WTC11 (cell line): ENCODE measurements around the gene GOLGA2. TPM values are rescaled to one million over a fixed set of nuclear protein-coding genes. Genes with fewer than 3 reads are reported as not detected.

ENCODE experiments used
- ATAC-seq: fragments of 200-7000 bp; cut with Tn5 transposase; 2 replicates; pipeline ENCODE4 v1.10.0; 2021; ENCODE audit warnings: mild to moderate bottlenecking, moderate library complexity
- CTCF ChIA-PET: fragments of 300-600 bp; sonication (Branson Sonifier 250); formaldehyde crosslinking; loops from one replicate; lab custom pipeline; 2021; ENCODE audit warnings: antibody characterized with exemption; lab: Charles Lee
- POLR2A ChIA-PET: fragments of 350-600 bp; sonication (Branson Sonifier 250); formaldehyde crosslinking; loops from one replicate; lab custom pipeline; 2021; ENCODE audit warnings: antibody characterized with exemption; lab: Charles Lee
- DNase-seq: peaks from one replicate; pipeline ENCODE4 v3.0.0; 2021; ENCODE audit warnings: low spot score
- H3K27ac Mint-ChIP-seq: 2 replicates; pipeline ENCODE4 v1.8.0; 2021; ENCODE audit warnings: mixed read lengths
- H3K27me3 Mint-ChIP-seq: 2 replicates; pipeline ENCODE4 v1.8.0; 2021; ENCODE audit warnings: low read depth, mild to moderate bottlenecking, moderate library complexity, mixed read lengths
- H3K36me3 Mint-ChIP-seq: 2 replicates; pipeline ENCODE4 v1.8.0; 2021; ENCODE audit warnings: mixed read lengths
- H3K4me1 Mint-ChIP-seq: 2 replicates; pipeline ENCODE4 v1.8.0; 2022; ENCODE audit warnings: mixed read lengths
- H3K4me3 Mint-ChIP-seq: 2 replicates; pipeline ENCODE4 v1.8.0; 2021; ENCODE audit warnings: mild to moderate bottlenecking, moderate library complexity, mixed read lengths
- H3K9me3 Mint-ChIP-seq: 2 replicates; pipeline ENCODE4 v1.8.0; 2021; ENCODE audit warnings: mixed read lengths
- AFF4 ChIP-seq: sonication (generic); formaldehyde crosslinking; IDR thresholded peaks from 2 replicates; pipeline ENCODE4 v1.8.1; 2023; ENCODE audit warnings: mild to moderate bottlenecking, missing genetic modification reagents, borderline replicate concordance
- CDX4 ChIP-seq: fragments of 250-450 bp; sonication (Bioruptor Pico); IDR thresholded peaks from 2 replicates; pipeline ENCODE4 v1.9.0; 2021; ENCODE audit warnings: moderate library complexity, mild to moderate bottlenecking, inconsistent platforms, borderline replicate concordance
- E2F5 ChIP-seq: sonication (generic); formaldehyde crosslinking; IDR thresholded peaks from 2 replicates; pipeline ENCODE4 v1.8.1; 2022; ENCODE audit warnings: mild to moderate bottlenecking, moderate library complexity, missing genetic modification reagents
- EMX1 ChIP-seq: fragments of 250-450 bp; sonication (Bioruptor Pico); IDR thresholded peaks from 2 replicates; pipeline ENCODE4 v1.8.0; 2021; ENCODE audit warnings: mild to moderate bottlenecking
- FOXJ3 ChIP-seq: sonication (generic); formaldehyde crosslinking; IDR thresholded peaks from 2 replicates; pipeline ENCODE4 v1.9.0; 2021; ENCODE audit warnings: missing genetic modification reagents, mild to moderate bottlenecking, borderline replicate concordance
- MAX ChIP-seq: sonication (generic); formaldehyde crosslinking; IDR thresholded peaks from 2 replicates; pipeline ENCODE4 v1.8.0; 2022; ENCODE audit warnings: mild to moderate bottlenecking, missing genetic modification reagents
- MXD4 ChIP-seq: fragments of 250-450 bp; sonication (Bioruptor Pico); IDR thresholded peaks from 2 replicates; pipeline ENCODE4 v1.8.0; 2021; ENCODE audit warnings: mild to moderate bottlenecking, moderate library complexity, borderline replicate concordance
- RORB ChIP-seq: fragments of 250-450 bp; sonication (Bioruptor Pico); IDR thresholded peaks from 2 replicates; pipeline ENCODE4 v1.9.0; 2021; ENCODE audit warnings: mild to moderate bottlenecking
- STAT6 ChIP-seq: sonication (generic); formaldehyde crosslinking; conservative IDR thresholded peaks from 2 replicates; pipeline ENCODE4 v1.8.1; 2023; ENCODE audit warnings: mild to moderate bottlenecking, low read depth, missing genetic modification reagents, moderate library complexity
- TCF7 ChIP-seq: sonication (generic); formaldehyde crosslinking; IDR thresholded peaks from 2 replicates; pipeline ENCODE4 v1.8.0; 2022; ENCODE audit warnings: mild to moderate bottlenecking, low read depth, missing genetic modification reagents, moderate library complexity
- TP53 ChIP-seq: sonication (generic); formaldehyde crosslinking; IDR thresholded peaks from 2 replicates; pipeline ENCODE4 v1.8.1; 2023; ENCODE audit warnings: mild to moderate bottlenecking, missing genetic modification reagents
- ZBTB21 ChIP-seq: sonication (generic); formaldehyde crosslinking; IDR thresholded peaks from 2 replicates; pipeline ENCODE4 v1.8.1; 2023; ENCODE audit warnings: mild to moderate bottlenecking, missing genetic modification reagents, borderline replicate concordance
- ZSCAN18 ChIP-seq: fragments of 250-450 bp; sonication (Bioruptor Pico); IDR thresholded peaks from 2 replicates; pipeline ENCODE4 v2.1.2; 2022; ENCODE audit warnings: mild to moderate bottlenecking, moderate library complexity
- total RNA-seq: library from RNA; stranded (reverse); gene quantifications from 3 replicates; pipeline ENCODE4 v1.2.3, GENCODE V29; 2021
- TF ChIP-seq, protein P1 (sequence below): sonication (generic); formaldehyde crosslinking; IDR thresholded peaks from 2 replicates; pipeline ENCODE4 v1.8.0; 2022; ENCODE audit warnings: mild to moderate bottlenecking, missing genetic modification reagents
- TF ChIP-seq, protein P2 (sequence below): sonication (generic); formaldehyde crosslinking; IDR thresholded peaks from 2 replicates; pipeline ENCODE4 v1.8.0; 2023; ENCODE audit warnings: missing genetic modification reagents, mild to moderate bottlenecking, borderline replicate concordance
- TF ChIP-seq, protein P3 (sequence below): sonication (generic); formaldehyde crosslinking; IDR thresholded peaks from 2 replicates; pipeline ENCODE4 v1.8.1; 2023; ENCODE audit warnings: mild to moderate bottlenecking, missing genetic modification reagents, moderate library complexity

Gene GOLGA2
- total RNA-seq, 1 experiment from 2014 or later, result 66.3 TPM

DNA sequence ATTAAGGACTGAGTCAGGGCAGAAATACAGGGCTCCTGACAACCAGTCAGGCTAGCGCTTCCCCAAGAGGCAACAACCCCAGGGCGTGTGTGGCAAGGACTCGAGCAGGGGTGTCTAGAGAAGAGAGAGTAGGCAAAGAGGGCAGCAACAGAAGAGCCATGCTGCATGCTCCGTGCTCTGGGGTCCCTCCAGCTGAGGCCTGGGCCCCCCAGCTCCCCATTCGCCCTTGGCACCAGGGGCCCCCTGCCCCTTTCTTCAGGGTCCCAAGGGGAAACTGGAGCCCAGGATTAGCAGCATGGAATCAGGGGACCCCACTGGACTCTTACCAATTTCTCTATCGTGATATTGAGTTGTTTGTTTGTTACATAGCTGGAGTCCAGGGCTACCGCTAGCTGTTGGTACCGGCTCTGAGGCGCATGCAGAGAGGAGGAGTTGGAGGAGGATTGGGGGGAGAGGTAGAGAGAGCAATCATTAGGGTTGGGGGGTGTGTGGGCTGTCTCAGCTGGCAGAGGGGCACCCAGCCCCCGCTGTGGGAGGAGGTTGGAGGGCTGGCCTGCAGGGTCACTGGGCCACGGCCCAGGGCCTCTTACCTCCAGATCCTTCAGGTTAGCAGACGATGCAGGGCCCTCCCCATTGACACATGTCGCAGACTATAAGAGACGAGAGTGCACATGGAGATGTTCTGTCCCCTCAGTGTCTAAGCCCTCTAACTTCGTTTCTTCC is 8.8 kb downstream of the GOLGA2 start:
- CTCF ChIA-PET, result no interaction called here
- Mint-ChIP-seq H3K27ac (no peak overlapping the region), H3K4me3 (no peak overlapping the region), H3K4me1 (no peaks in the 10 kb centered on the region), H3K9me3 (no peaks in the 10 kb centered on the region), H3K27me3 (no peaks in the 10 kb centered on the region), H3K36me3 (peaks cover 29% of the 10 kb centered on the region)
- POLR2A ChIA-PET, result no interaction called here
- TF ChIP-seq, protein P1, sequence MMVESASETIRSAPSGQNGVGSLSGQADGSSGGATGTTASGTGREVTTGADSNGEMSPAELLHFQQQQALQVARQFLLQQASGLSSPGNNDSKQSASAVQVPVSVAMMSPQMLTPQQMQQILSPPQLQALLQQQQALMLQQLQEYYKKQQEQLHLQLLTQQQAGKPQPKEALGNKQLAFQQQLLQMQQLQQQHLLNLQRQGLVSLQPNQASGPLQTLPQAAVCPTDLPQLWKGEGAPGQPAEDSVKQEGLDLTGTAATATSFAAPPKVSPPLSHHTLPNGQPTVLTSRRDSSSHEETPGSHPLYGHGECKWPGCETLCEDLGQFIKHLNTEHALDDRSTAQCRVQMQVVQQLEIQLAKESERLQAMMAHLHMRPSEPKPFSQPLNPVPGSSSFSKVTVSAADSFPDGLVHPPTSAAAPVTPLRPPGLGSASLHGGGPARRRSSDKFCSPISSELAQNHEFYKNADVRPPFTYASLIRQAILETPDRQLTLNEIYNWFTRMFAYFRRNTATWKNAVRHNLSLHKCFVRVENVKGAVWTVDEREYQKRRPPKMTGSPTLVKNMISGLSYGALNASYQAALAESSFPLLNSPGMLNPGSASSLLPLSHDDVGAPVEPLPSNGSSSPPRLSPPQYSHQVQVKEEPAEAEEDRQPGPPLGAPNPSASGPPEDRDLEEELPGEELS (CRISPR knock-in tag), result no peak
- TF ChIP-seq EMX1 (CRISPR knock-in tag) (no peak), FOXJ3 (CRISPR knock-in tag) (no peak), MXD4 (CRISPR knock-in tag) (no peak), ZBTB21 (no peak), RORB (CRISPR knock-in tag) (no peak), ZSCAN18 (CRISPR knock-in tag) (no peak), STAT6 (CRISPR knock-in tag) (no peak), AFF4 (no peak)
- no peak for ATAC-seq
- DNase-seq, result no peak

DNA sequence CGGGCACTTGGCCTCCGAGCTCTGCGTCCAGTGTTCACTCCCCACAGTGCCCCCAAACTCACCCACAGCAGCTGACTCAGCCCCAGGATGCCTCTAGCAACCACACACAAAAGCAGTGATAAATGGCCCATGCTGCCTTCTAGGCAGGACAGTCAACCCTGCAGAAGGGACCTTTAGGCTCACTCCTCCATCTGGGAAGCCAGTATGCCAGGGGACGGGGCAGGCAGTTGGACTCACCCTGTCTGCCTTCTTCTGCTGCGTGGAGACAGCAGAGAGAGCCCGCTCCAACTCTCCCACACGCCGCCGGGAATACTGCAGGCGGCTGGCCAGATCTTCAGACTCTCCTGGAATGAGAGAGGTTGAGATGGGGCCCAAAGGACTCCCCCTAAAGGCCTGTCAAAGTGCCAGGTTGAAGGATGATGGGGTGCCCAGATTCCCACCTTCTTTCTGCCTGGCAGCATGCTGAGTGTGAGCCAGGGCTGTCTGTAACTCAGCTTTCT is 10.4 kb downstream of the GOLGA2 start:
- no peaks in the 10 kb centered on the region for H3K27me3 Mint-ChIP-seq
- no peak for DNase-seq
- H3K27ac Mint-ChIP-seq, result no peak overlapping the region
- CTCF ChIA-PET, result interaction anchor here (2.5 kb wide), 1 partner anchor 11 kb away, joined by 14 read pairs; no protein-coding TSS in a partner anchor
- H3K9me3 Mint-ChIP-seq, result no peaks in the 10 kb centered on the region
- peaks cover 39% of the 10 kb centered on the region for H3K36me3 Mint-ChIP-seq
- POLR2A ChIA-PET, result no interaction called here
- H3K4me1 Mint-ChIP-seq, result no peaks in the 10 kb centered on the region
- no peak for ATAC-seq
- H3K4me3 Mint-ChIP-seq, result no peak overlapping the region
- TF ChIP-seq, protein P2, sequence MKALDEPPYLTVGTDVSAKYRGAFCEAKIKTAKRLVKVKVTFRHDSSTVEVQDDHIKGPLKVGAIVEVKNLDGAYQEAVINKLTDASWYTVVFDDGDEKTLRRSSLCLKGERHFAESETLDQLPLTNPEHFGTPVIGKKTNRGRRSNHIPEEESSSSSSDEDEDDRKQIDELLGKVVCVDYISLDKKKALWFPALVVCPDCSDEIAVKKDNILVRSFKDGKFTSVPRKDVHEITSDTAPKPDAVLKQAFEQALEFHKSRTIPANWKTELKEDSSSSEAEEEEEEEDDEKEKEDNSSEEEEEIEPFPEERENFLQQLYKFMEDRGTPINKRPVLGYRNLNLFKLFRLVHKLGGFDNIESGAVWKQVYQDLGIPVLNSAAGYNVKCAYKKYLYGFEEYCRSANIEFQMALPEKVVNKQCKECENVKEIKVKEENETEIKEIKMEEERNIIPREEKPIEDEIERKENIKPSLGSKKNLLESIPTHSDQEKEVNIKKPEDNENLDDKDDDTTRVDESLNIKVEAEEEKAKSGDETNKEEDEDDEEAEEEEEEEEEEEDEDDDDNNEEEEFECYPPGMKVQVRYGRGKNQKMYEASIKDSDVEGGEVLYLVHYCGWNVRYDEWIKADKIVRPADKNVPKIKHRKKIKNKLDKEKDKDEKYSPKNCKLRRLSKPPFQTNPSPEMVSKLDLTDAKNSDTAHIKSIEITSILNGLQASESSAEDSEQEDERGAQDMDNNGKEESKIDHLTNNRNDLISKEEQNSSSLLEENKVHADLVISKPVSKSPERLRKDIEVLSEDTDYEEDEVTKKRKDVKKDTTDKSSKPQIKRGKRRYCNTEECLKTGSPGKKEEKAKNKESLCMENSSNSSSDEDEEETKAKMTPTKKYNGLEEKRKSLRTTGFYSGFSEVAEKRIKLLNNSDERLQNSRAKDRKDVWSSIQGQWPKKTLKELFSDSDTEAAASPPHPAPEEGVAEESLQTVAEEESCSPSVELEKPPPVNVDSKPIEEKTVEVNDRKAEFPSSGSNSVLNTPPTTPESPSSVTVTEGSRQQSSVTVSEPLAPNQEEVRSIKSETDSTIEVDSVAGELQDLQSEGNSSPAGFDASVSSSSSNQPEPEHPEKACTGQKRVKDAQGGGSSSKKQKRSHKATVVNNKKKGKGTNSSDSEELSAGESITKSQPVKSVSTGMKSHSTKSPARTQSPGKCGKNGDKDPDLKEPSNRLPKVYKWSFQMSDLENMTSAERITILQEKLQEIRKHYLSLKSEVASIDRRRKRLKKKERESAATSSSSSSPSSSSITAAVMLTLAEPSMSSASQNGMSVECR, result no peak
- no peak for TF ChIP-seq TCF7
- TF ChIP-seq, protein P3, sequence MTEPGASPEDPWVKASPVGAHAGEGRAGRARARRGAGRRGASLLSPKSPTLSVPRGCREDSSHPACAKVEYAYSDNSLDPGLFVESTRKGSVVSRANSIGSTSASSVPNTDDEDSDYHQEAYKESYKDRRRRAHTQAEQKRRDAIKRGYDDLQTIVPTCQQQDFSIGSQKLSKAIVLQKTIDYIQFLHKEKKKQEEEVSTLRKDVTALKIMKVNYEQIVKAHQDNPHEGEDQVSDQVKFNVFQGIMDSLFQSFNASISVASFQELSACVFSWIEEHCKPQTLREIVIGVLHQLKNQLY, result no peak
- no peak for TF ChIP-seq CDX4 (CRISPR knock-in tag)
- no peak for TF ChIP-seq E2F5 (CRISPR knock-in tag)
- no peak for TF ChIP-seq TP53 (CRISPR knock-in tag)
- TF ChIP-seq MAX (CRISPR knock-in tag), result no peak
